Activated T-helper 1 cell treated with Interleukin-2 at 50 U/mL for 16 hours (primary cell): ENCODE data around the gene LYSET.
"Not testable (repeated sequence)": the region's sequence is repeated elsewhere in the genome, so short reads cannot be mapped to it uniquely, and the experiment has no call there.

Source experiments
- DNase-seq: peaks from one replicate; pipeline ENCODE4 v3.0.0-alpha.2; 2020; ENCODE audit warnings: low read depth

LYSET gene

GRCh38 chr14:93228550-93228949 lies 43.4 kb downstream of the LYSET start:
- DNase-seq, result no peak

GRCh38 chr14:93230539-93230938 lies 45.4 kb downstream of the LYSET start:
- DNase-seq, result no peak

- no peak for DNase-seq
Measured at GRCh38 chr14:93231129-93231979, 46.2 kb downstream of the LYSET start.

GRCh38 chr14:93232159-93232558 lies 47.0 kb downstream of the LYSET start:
- DNase-seq, result no peak

- not testable (repeated sequence) for DNase-seq
Measured at GRCh38 chr14:93233078-93233477, 48.0 kb downstream of the LYSET start.

- DNase-seq, result no peak
Measured at GRCh38 chr14:93234798-93235197, 49.7 kb downstream of the LYSET start.
